H1 (cell line): Measurements from ENCODE around the gene ZGRF1. TPM values are rescaled to one million over a fixed set of nuclear protein-coding genes. Genes with fewer than 3 reads are reported as not detected.

Experiments
- CTCF ChIA-PET: fragments of 300-600 bp; sonication (Branson Sonifier 250); formaldehyde crosslinking; loops from one replicate; lab custom pipeline; 2021; ENCODE audit not compliant: partially characterized antibody; lab: Charles Lee
- POLR2A ChIA-PET: fragments of 300-600 bp; sonication (Branson Sonifier 250); formaldehyde crosslinking; loops from one replicate; lab custom pipeline; 2021; ENCODE audit warnings: inconsistent platforms; ENCODE audit not compliant: partially characterized antibody; lab: Charles Lee
- DNase-seq, 2 experiments: peaks; one replicate each; pipeline versions ENCODE4 v3.0.0 to v3.0.0-alpha.2; 2010 to 2022; ENCODE audit warnings: low spot score in 2 of 2, low read depth in 1 of 2, mixed read lengths in 1 of 2
- FAIRE-seq: peaks from 2 replicates; lab custom pipeline; 2011; peaks lifted over from hg19 to GRCh38; lab: Jason Lieb, UNC
- H2AFZ ChIP-seq: 2 replicates; pipeline ENCODE4 v1.8.1; 2012; ENCODE audit warnings: low read length, inconsistent platforms
- H2AK5ac ChIP-seq: 2 replicates; pipeline ENCODE4 v1.6.1; 2013; ENCODE audit warnings: low read depth, low read length
- H2BK120ac ChIP-seq: replicated peaks from 2 replicates; pipeline ENCODE3; 2013; ENCODE audit warnings: low read depth, low read length, inconsistent platforms
- H2BK12ac ChIP-seq: 2 replicates; pipeline ENCODE4 v1.6.1; 2013; ENCODE audit warnings: low read depth, low read length
- H2BK15ac ChIP-seq: 2 replicates; pipeline ENCODE4 v1.6.1; 2013; ENCODE audit warnings: low read length
- H2BK20ac ChIP-seq: 2 replicates; pipeline ENCODE4 v1.6.1; 2013; ENCODE audit warnings: low read length
- H2BK5ac ChIP-seq: 2 replicates; pipeline ENCODE4 v1.6.1; 2013; ENCODE audit warnings: low read depth, low read length
- H3K14ac ChIP-seq: 2 replicates; pipeline ENCODE4 v1.6.1; 2013; ENCODE audit warnings: inconsistent platforms; ENCODE audit not compliant: insufficient read length
- H3K18ac ChIP-seq: 2 replicates; pipeline ENCODE4 v1.6.1; 2013; ENCODE audit warnings: low read length; ENCODE audit errors: extremely low read depth
- H3K23ac ChIP-seq: 2 replicates; pipeline ENCODE4 v1.6.1; 2013; ENCODE audit warnings: inconsistent platforms; ENCODE audit not compliant: insufficient read length
- H3K23me2 ChIP-seq: 2 replicates; pipeline ENCODE4 v1.6.1; 2013; ENCODE audit warnings: low read depth, low read length
- H3K27ac ChIP-seq: 2 replicates; pipeline ENCODE4 v1.6.1; 2011; ENCODE audit warnings: low read depth, low read length, inconsistent platforms
- H3K27me3 ChIP-seq, 4 experiments: replicated peaks in 1 of 4; 1 replicate in 1 of 4; 2 replicates in 3 of 4; pipeline versions ENCODE4 v1.6.1 to v1.8.1; 2011 to 2013; ENCODE audit warnings: low read length in 3 of 4, mild to moderate bottlenecking in 3 of 4, inconsistent platforms in 2 of 4, mixed read lengths in 2 of 4, moderate library complexity in 1 of 4; ENCODE audit not compliant: control insufficient read depth in 3 of 4, insufficient read depth in 3 of 4; ENCODE audit errors: extremely low read depth in 1 of 4
- H3K36me3 ChIP-seq, 4 experiments: 2 replicates each; pipeline versions ENCODE4 v1.6.1 to v1.8.1; 2011 to 2013; ENCODE audit warnings: mild to moderate bottlenecking in 4 of 4, low read length in 3 of 4, moderate library complexity in 2 of 4, control low read depth in 1 of 4, inconsistent platforms in 1 of 4; ENCODE audit not compliant: insufficient read depth in 4 of 4, control insufficient read depth in 2 of 4
- H3K4ac ChIP-seq: replicated peaks from 2 replicates; pipeline ENCODE3; 2013; ENCODE audit warnings: low read length, low read depth, mixed read lengths, inconsistent platforms; ENCODE audit not compliant: insufficient read length
- H3K4me1 ChIP-seq, 4 experiments: replicated peaks in 1 of 4; 1 replicate in 1 of 4; 2 replicates in 3 of 4; pipeline versions ENCODE4 v1.6.1 to v1.8.1; 2011 to 2013; ENCODE audit warnings: low read length in 3 of 4, inconsistent platforms in 2 of 4, mixed read lengths in 1 of 4; ENCODE audit not compliant: insufficient read depth in 4 of 4, control insufficient read depth in 3 of 4
- H3K4me2 ChIP-seq, 2 experiments: 2 replicates each; pipeline versions ENCODE4 v1.6.1 to v1.8.1; 2011 to 2013; ENCODE audit warnings: low read depth in 2 of 2, low read length in 2 of 2, control low read depth in 1 of 2, inconsistent platforms in 1 of 2, mild to moderate bottlenecking in 1 of 2; ENCODE audit not compliant: insufficient read depth in 1 of 2
- H3K4me3 ChIP-seq, 4 experiments: fragments of 200-600, 300-600 bp in 1 of 4; sonication (generic), shearing (Covaris generic), sonication (Bioruptor Twin) in 1 of 4; 2 replicates each; pipeline versions ENCODE4 v1.5.1 to v1.8.1; 2011 to 2016; ENCODE audit warnings: low read length in 4 of 4, low read depth in 3 of 4, control low read depth in 2 of 4, inconsistent platforms in 2 of 4, mild to moderate bottlenecking in 2 of 4, mixed read lengths in 1 of 4, moderate library complexity in 1 of 4; ENCODE audit not compliant: insufficient read depth in 2 of 4; ENCODE audit errors: extremely low read depth in 1 of 4
- H3K56ac ChIP-seq: replicated peaks from 2 replicates; pipeline ENCODE3; 2013; ENCODE audit warnings: low read depth, mild to moderate bottlenecking, mixed read lengths, low read length, inconsistent platforms; ENCODE audit not compliant: insufficient read length
- H3K79me1 ChIP-seq: 2 replicates; pipeline ENCODE4 v1.6.1; 2013; ENCODE audit warnings: low read depth, low read length, control low read depth
- H3K79me2 ChIP-seq, 2 experiments: 2 replicates each; pipeline versions ENCODE4 v1.6.1 to v1.8.1; 2012 to 2013; ENCODE audit warnings: low read length in 2 of 2, mild to moderate bottlenecking in 2 of 2, inconsistent platforms in 1 of 2; ENCODE audit not compliant: insufficient read depth in 2 of 2, control insufficient read depth in 1 of 2
- H3K9ac ChIP-seq, 4 experiments: replicated peaks in 1 of 4; 1 replicate in 1 of 4; 2 replicates in 3 of 4; pipeline versions ENCODE4 v1.6.1 to v1.8.1; 2011 to 2013; ENCODE audit warnings: low read depth in 3 of 4, low read length in 3 of 4, control low read depth in 2 of 4, mild to moderate bottlenecking in 2 of 4, moderate library complexity in 2 of 4, inconsistent platforms in 1 of 4; ENCODE audit errors: extremely low read depth in 1 of 4
- H3K9me3 ChIP-seq, 2 experiments: 2 replicates each; pipeline versions ENCODE4 v1.6.1 to v1.8.1; 2012 to 2013; ENCODE audit warnings: mild to moderate bottlenecking in 2 of 2, moderate library complexity in 2 of 2, control low read depth in 1 of 2, inconsistent platforms in 1 of 2, low read depth in 1 of 2, low read length in 1 of 2, mixed read lengths in 1 of 2; ENCODE audit not compliant: insufficient read depth in 2 of 2
- H4K20me1 ChIP-seq, 2 experiments: replicated peaks in 1 of 2; 2 replicates each; pipeline versions ENCODE3 to v1.8.1; 2011 to 2013; ENCODE audit warnings: inconsistent platforms in 2 of 2, low read length in 2 of 2, mild to moderate bottlenecking in 1 of 2; ENCODE audit not compliant: insufficient read depth in 2 of 2, control insufficient read depth in 1 of 2
- H4K5ac ChIP-seq: 2 replicates; pipeline ENCODE4 v1.6.1; 2013; ENCODE audit warnings: low read length, low read depth, mixed read lengths, inconsistent platforms; ENCODE audit not compliant: insufficient read length
- H4K8ac ChIP-seq: 2 replicates; pipeline ENCODE4 v1.8.0; 2013; ENCODE audit warnings: mild to moderate bottlenecking, moderate library complexity, low read length, inconsistent platforms; ENCODE audit not compliant: insufficient read depth; ENCODE audit errors: extremely low read depth
- H4K91ac ChIP-seq: replicated peaks from 2 replicates; pipeline ENCODE3; 2013; ENCODE audit warnings: low read length, mixed read lengths, inconsistent platforms; ENCODE audit not compliant: insufficient read length
- BACH1 ChIP-seq: IDR thresholded peaks from 2 replicates; pipeline ENCODE4 v1.6.1; 2012; ENCODE audit warnings: low read length, improper control_type of control experiment
- SAP30 ChIP-seq: fragments of 300-600 bp; sonication (generic); IDR thresholded peaks from 2 replicates; pipeline ENCODE4 v1.7.1; 2012; ENCODE audit warnings: low read length, moderate library complexity, mild to moderate bottlenecking, inconsistent platforms; ENCODE audit not compliant: insufficient read depth, insufficient replicate concordance
- WGBS, 2 experiments: shearing (Covaris generic) in 1 of 2; methylation state at CpG; one replicate each; pipeline versions ENCODE4 v1.1.6 to v1.1.7; 2013 to 2015; ENCODE audit warnings: low lambda C conversion rate in 2 of 2, mixed read lengths in 2 of 2, inconsistent platforms in 1 of 2, low coverage in 1 of 2, missing lambda C conversion rate in 1 of 2; ENCODE audit not compliant: insufficient replicate concordance in 2 of 2, insufficient coverage in 1 of 2, insufficient read length in 1 of 2; ENCODE audit errors: extremely low coverage in 1 of 2, missing lambda C conversion rate in 1 of 2; 5-methylcytosine and 5-hydroxymethylcytosine counted together
- polyA plus RNA-seq, 7 experiments: library from polyadenylated mRNA; depleted of rRNA in 3 of 7; stranded (reverse) in 5 of 7; unstranded in 2 of 7; fragments of >200 nt in 5 of 7; fragments of 200-250 nt in 2 of 7; gene quantifications; 1 replicate in 5 of 7; 2 replicates in 1 of 7; 4 replicates in 1 of 7; pipeline versions ENCODE4 v1.2.1 to v1.2.3, GENCODE V29; 2011 to 2013; ENCODE audit warnings: missing spikeins in 2 of 7, mixed read lengths in 2 of 7
- total RNA-seq: library from RNA; stranded (reverse); fragmentation: NEBNext Ultra II Directional; extraction: Animal tissue kit (Norgen Biotek cat#: 25700); gene quantifications from 2 replicates; pipeline ENCODE4 v1.2.1, GENCODE V29; 2021

ZGRF1 gene
- total and polyA plus RNA-seq, 2 of the 8 experiments (the other 6 are each of a cell fraction or from before 2014, with no cell fraction given): 12.0 to 44.6 TPM

DNA sequence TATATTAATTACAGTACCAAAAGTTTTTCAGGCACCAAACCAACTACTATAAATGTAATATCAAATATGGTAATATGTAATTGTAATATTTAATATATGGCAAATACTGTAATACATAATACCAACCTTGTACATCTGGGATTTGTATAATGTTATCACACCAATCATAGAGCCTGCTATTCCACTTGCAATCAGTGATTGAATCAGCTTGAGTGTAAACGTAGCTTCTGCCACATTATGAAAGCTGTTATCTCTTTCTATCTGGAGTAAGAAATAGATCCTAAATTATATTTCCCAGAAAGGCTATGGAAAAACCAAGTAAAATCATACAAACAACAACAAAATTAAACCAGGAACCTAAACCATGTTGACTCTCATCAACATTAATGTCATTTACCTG lies 96.0 kb downstream of the ZGRF1 start:
- POLR2A ChIA-PET: no interaction called here

More for the DNA sequence above, 96.0 kb downstream of the ZGRF1 start:
- Histone ChIP-seq H3K18ac (no peak overlapping the region), H4K8ac (no peak overlapping the region)
- TF ChIP-seq SAP30 (no peak), BACH1 (no peak)
- TF ChIP-seq, all 59 proteins: peak for 0
- no peaks in the 10 kb centered on the region for H3K27me3 ChIP-seq
- CTCF ChIA-PET: interaction anchor here (0.7 to 1.5 kb wide), 2 partner anchors 10 to 17 kb away, joined by 4 read pairs; no protein-coding TSS in a partner anchor
- no peak overlapping the region for H3K4me3 ChIP-seq
- H3K56ac ChIP-seq: no peak overlapping the region
- no peaks in the 10 kb centered on the region for H3K79me1 ChIP-seq
- no peak overlapping the region for H4K5ac ChIP-seq
- no peaks in the 10 kb centered on the region for H3K9me3 ChIP-seq
- no peaks in the 10 kb centered on the region for H3K23me2 ChIP-seq
- H3K79me2 ChIP-seq: no peaks in the 10 kb centered on the region
- no peak overlapping the region for H3K4me2 ChIP-seq
- 86% methylated on average over 1 of the region's 1 CpG; no CpG with 5 or more reads in 1 of the 2 experiments for WGBS, 2 experiments
- H2BK12ac ChIP-seq: no peak overlapping the region
- H3K14ac ChIP-seq: no peak overlapping the region
- H2AK5ac ChIP-seq: no peak overlapping the region
- no peak overlapping the region for H2BK20ac ChIP-seq
- DNase-seq (no peak), FAIRE-seq (no peak)
- H2BK15ac ChIP-seq: no peak overlapping the region
- H4K20me1 ChIP-seq: no peaks in the 10 kb centered on the region
- H3K4ac ChIP-seq: no peak overlapping the region
- no peak overlapping the region for H3K9ac ChIP-seq
- H3K27ac ChIP-seq: no peak overlapping the region
- H2AFZ ChIP-seq: no peak overlapping the region
- H4K91ac ChIP-seq: no peak overlapping the region
- peaks cover 0 to 4% (median 0%) of the 10 kb centered on the region in 4 experiments; a peak in 1 of 8 replicates for H3K36me3 ChIP-seq
- no peaks in the 10 kb centered on the region for H3K4me1 ChIP-seq
- no peak overlapping the region for H3K23ac ChIP-seq
- H2BK120ac ChIP-seq: no peak overlapping the region
- H2BK5ac ChIP-seq: no peak overlapping the region
